HEK293 (cell line): ENCODE data around the gene CHST8.

Source experiments
- CTCF ChIA-PET: fragments of 350-600 bp; formaldehyde crosslinking; extraction: SDS; loops from one replicate; lab custom pipeline; 2021; ENCODE audit warnings: antibody characterized with exemption; lab: Yijun Ruan, JAX
- POLR2A ChIA-PET: fragments of 300-600 bp; formaldehyde crosslinking; extraction: SDS; loops from one replicate; lab custom pipeline; 2020; ENCODE audit warnings: antibody characterized with exemption, inconsistent platforms; lab: Yijun Ruan, JAX
- H3K27ac ChIP-seq: fragments of 200-500 bp; sonication (Bioruptor generic); 2 replicates; pipeline ENCODE4 v1.5.1; 2014; ENCODE audit warnings: low read depth, low read length, control low read depth, inconsistent platforms; ENCODE audit errors: extremely low read depth
- H3K36me3 ChIP-seq, 2 experiments: fragments of 200-500 bp in 1 of 2; sonication (Bioruptor generic) in 1 of 2; 1 replicate in 1 of 2; 2 replicates in 1 of 2; pipeline ENCODE4 v1.5.1; 2014 to 2017; ENCODE audit warnings: inconsistent platforms in 2 of 2, low read length in 2 of 2; ENCODE audit not compliant: control insufficient read depth in 2 of 2, insufficient read depth in 1 of 2
- H3K4me1 ChIP-seq: fragments of 200-500 bp; sonication (Bioruptor generic); 2 replicates; pipeline ENCODE4 v1.5.1; 2014; ENCODE audit warnings: mild to moderate bottlenecking, low read length, inconsistent platforms; ENCODE audit not compliant: control insufficient read depth, insufficient read depth
- H3K4me3 ChIP-seq: 2 replicates; pipeline ENCODE4 v1.5.1; 2011; ENCODE audit warnings: low read depth, mild to moderate bottlenecking, control low read depth, low read length, moderate library complexity
- H3K9me3 ChIP-seq: fragments of 200-500 bp; sonication (Bioruptor generic); 2 replicates; pipeline ENCODE4 v1.5.1; 2014; ENCODE audit warnings: low read depth, low read length, inconsistent platforms; ENCODE audit not compliant: control insufficient read depth, insufficient read depth
- GLIS2 ChIP-seq: fragments of 450-650 bp; formaldehyde crosslinking; IDR thresholded peaks from 2 replicates; pipeline ENCODE4 v1.5.1; 2016; ENCODE audit warnings: missing biosample characterization, missing genetic modification characterization
- HOXC10 ChIP-seq: sonication (generic); formaldehyde crosslinking; IDR thresholded peaks from 2 replicates; pipeline ENCODE4 v1.8.1; 2023; ENCODE audit warnings: mild to moderate bottlenecking, missing genetic modification reagents
- ZNF132 ChIP-seq: fragments of 450-650 bp; formaldehyde crosslinking; IDR thresholded peaks from 2 replicates; pipeline ENCODE4 v1.5.1; 2017; ENCODE audit warnings: missing biosample characterization, missing genetic modification characterization, borderline replicate concordance
- ZNF423 ChIP-seq: fragments of 450-650 bp; formaldehyde crosslinking; IDR thresholded peaks from 2 replicates; pipeline ENCODE4 v1.5.1; 2016; ENCODE audit warnings: missing biosample characterization, missing genetic modification characterization
- ZNF629 ChIP-seq: fragments of 450-650 bp; formaldehyde crosslinking; IDR thresholded peaks from 2 replicates; pipeline ENCODE4 v1.5.1; 2017; ENCODE audit warnings: missing biosample characterization, missing genetic modification characterization
- TF ChIP-seq, protein P1 (sequence below): fragments of 450-650 bp; formaldehyde crosslinking; IDR thresholded peaks from 2 replicates; pipeline ENCODE4 v1.5.1; 2016; ENCODE audit warnings: missing biosample characterization, missing genetic modification characterization
- TF ChIP-seq, protein P2 (sequence below): fragments of 450-650 bp; formaldehyde crosslinking; IDR thresholded peaks from 2 replicates; pipeline ENCODE4 v1.5.1; 2016; ENCODE audit warnings: missing biosample characterization, missing genetic modification characterization
- TF ChIP-seq, protein P3 (sequence below): fragments of 450-650 bp; IDR thresholded peaks from 2 replicates; pipeline ENCODE4 v1.5.1; 2018; ENCODE audit warnings: missing biosample characterization, mild to moderate bottlenecking, missing genetic modification characterization
- TF ChIP-seq, protein P4 (sequence below): fragments of 450-650 bp; formaldehyde crosslinking; IDR thresholded peaks from 2 replicates; pipeline ENCODE4 v1.5.1; 2016; ENCODE audit warnings: missing biosample characterization, missing genetic modification characterization
- TF ChIP-seq, protein P5 (sequence below): fragments of 450-650 bp; formaldehyde crosslinking; IDR thresholded peaks from 2 replicates; pipeline ENCODE4 v1.5.1; 2016; ENCODE audit warnings: missing biosample characterization, missing genetic modification characterization

The CHST8 gene

DNA sequence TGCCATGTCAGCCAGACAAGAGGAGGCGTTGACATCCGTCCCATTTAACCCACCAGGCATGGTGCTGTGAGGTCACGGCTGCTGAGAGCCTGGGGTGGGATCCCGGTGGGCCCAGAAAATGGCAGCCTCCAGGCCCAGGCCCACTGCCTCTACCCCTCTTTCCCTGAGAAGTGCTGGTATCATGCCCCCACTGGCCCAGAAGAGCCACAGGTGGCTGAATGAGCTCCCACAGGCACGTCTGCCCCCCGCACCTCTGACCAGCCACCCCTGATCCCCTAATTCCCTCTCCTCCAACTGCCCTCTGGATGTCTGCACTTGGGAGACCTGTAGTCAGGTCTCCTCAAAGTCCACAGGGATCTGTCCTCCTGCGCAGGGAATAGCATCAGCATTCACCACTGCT lies 137.6 kb downstream of the CHST8 start (continued):
- TF ChIP-seq, protein P1, sequence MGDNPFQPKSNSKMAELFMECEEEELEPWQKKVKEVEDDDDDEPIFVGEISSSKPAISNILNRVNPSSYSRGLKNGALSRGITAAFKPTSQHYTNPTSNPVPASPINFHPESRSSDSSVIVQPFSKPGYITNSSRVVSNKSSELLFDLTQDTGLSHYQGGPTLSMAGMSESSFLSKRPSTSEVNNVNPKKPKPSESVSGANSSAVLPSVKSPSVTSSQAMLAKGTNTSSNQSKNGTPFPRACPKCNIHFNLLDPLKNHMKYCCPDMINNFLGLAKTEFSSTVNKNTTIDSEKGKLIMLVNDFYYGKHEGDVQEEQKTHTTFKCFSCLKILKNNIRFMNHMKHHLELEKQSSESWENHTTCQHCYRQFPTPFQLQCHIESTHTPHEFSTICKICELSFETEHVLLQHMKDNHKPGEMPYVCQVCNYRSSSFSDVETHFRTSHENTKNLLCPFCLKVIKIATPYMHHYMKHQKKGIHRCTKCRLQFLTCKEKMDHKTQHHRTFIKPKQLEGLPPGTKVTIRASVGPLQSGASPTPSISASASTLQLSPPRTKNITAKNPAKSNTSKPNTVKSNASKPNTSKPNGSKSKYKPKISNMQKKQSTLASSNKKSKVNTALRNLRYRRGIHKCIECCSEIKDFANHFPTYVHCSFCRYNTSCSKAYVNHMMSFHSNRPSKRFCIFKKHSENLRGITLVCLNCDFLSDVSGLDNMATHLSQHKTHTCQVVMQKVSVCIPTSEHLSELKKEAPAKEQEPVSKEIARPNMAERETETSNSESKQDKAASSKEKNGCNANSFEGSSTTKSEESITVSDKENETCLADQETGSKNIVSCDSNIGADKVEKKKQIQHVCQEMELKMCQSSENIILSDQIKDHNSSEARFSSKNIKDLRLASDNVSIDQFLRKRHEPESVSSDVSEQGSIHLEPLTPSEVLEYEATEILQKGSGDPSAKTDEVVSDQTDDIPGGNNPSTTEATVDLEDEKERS (tag by site-specific recombination) = no peak
- 0 out of 2 replicates have a peak, but pooled peaks have one; percentile 1 for TF ChIP-seq GLIS2 (tag by site-specific recombination)
- TF ChIP-seq, protein P2, sequence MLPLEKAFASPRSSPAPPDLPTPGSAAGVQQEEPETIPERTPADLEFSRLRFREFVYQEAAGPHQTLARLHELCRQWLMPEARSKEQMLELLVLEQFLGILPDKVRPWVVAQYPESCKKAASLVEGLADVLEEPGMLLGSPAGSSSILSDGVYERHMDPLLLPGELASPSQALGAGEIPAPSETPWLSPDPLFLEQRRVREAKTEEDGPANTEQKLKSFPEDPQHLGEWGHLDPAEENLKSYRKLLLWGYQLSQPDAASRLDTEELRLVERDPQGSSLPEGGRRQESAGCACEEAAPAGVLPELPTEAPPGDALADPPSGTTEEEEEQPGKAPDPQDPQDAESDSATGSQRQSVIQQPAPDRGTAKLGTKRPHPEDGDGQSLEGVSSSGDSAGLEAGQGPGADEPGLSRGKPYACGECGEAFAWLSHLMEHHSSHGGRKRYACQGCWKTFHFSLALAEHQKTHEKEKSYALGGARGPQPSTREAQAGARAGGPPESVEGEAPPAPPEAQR (tag by site-specific recombination) = no peak

DNA sequence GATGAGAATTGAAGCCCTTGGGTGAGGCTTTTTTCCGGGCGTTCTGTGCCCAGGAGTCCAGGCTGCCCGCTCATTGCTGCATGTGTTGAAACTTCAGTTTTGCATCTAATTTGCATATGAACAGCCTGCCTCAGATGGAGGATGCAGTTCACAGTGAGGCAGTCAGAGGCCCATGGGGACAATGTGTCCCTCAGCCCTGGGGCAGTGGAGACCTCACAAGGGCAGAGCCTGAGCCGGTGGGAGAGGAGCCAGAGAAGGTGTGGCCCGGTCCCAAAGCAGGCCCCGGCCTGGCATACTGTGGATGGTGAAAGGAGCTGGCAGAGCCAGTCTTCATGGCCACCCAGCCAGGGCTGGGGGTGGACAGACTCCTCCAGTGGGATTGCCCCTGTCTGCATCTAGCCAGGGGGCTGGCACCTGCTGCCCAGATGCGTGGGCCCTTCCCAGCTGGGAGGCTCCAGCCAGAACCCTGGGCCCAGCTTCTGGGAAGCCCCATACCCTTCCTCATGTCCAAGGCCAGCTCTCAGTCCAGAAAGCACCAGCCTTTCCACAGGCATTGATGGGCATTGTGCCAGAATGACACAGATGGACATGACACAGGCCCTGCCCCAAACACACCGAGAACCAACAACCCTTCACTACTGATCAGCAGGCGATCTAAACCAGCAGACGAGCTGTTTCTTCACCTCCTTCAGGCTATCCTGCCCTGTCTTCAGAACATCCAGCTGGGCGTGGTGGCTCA lies 142.0 kb downstream of the CHST8 start:
- Histone ChIP-seq H3K9me3 (no peaks in the 10 kb centered on the region), H3K4me3 (no peak overlapping the region), H3K27ac (no peak overlapping the region), H3K4me1 (no peaks in the 10 kb centered on the region), H3K36me3 (no peaks in the 10 kb centered on the region)
- TF ChIP-seq ZNF132 (tag by site-specific recombination) (no peak), ZNF629 (no peak), ZNF423 (tag by site-specific recombination) (no peak), HOXC10 (CRISPR knock-in tag) (no peak)
- TF ChIP-seq, protein P3, sequence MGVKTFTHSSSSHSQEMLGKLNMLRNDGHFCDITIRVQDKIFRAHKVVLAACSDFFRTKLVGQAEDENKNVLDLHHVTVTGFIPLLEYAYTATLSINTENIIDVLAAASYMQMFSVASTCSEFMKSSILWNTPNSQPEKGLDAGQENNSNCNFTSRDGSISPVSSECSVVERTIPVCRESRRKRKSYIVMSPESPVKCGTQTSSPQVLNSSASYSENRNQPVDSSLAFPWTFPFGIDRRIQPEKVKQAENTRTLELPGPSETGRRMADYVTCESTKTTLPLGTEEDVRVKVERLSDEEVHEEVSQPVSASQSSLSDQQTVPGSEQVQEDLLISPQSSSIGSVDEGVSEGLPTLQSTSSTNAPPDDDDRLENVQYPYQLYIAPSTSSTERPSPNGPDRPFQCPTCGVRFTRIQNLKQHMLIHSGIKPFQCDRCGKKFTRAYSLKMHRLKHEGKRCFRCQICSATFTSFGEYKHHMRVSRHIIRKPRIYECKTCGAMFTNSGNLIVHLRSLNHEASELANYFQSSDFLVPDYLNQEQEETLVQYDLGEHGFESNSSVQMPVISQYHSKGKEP (tag by site-specific recombination) = no peak
- ChIA-PET CTCF (interaction anchor here (0.5 to 2.6 kb wide), 8 partner anchors 14 to 528 kb away, joined by 3 to 12 read pairs (median 4); no protein-coding TSS in a partner anchor), POLR2A (no interaction called here)

DNA sequence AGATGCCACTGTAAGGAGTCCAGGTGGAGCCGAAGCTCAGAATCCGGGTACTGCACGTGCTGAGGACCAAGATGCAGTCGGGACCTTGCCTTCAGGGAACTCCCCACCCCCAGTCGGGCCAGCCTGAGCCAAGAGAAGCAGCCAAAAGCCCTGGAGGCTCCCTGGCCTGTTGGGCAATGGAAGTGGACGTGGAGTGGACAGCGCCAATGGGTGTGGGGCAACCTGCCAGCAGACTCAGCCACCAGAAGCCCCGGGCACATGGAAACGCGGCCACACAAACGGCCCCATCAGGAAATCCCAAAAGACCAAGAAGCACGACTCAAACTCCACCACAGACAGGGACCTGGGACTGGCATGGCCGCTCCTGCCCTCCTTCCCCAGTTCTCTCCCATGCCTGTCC lies 144.9 kb downstream of the CHST8 start:
- POLR2A ChIA-PET = no interaction called here
- H3K27ac ChIP-seq = no peak overlapping the region
- H3K9me3 ChIP-seq = no peaks in the 10 kb centered on the region
- H3K4me1 ChIP-seq = no peaks in the 10 kb centered on the region
- CTCF ChIA-PET = interaction anchor here (0.6 to 9.1 kb wide), 6 partner anchors 11 to 353 kb away, joined by 3 to 272 read pairs (median 16); no protein-coding TSS in a partner anchor
- TF ChIP-seq, protein P4, sequence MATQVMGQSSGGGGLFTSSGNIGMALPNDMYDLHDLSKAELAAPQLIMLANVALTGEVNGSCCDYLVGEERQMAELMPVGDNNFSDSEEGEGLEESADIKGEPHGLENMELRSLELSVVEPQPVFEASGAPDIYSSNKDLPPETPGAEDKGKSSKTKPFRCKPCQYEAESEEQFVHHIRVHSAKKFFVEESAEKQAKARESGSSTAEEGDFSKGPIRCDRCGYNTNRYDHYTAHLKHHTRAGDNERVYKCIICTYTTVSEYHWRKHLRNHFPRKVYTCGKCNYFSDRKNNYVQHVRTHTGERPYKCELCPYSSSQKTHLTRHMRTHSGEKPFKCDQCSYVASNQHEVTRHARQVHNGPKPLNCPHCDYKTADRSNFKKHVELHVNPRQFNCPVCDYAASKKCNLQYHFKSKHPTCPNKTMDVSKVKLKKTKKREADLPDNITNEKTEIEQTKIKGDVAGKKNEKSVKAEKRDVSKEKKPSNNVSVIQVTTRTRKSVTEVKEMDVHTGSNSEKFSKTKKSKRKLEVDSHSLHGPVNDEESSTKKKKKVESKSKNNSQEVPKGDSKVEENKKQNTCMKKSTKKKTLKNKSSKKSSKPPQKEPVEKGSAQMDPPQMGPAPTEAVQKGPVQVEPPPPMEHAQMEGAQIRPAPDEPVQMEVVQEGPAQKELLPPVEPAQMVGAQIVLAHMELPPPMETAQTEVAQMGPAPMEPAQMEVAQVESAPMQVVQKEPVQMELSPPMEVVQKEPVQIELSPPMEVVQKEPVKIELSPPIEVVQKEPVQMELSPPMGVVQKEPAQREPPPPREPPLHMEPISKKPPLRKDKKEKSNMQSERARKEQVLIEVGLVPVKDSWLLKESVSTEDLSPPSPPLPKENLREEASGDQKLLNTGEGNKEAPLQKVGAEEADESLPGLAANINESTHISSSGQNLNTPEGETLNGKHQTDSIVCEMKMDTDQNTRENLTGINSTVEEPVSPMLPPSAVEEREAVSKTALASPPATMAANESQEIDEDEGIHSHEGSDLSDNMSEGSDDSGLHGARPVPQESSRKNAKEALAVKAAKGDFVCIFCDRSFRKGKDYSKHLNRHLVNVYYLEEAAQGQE (tag by site-specific recombination) = peak; percentile 56
- TF ChIP-seq ZNF132 (tag by site-specific recombination) = no peak
- TF ChIP-seq, protein P5, sequence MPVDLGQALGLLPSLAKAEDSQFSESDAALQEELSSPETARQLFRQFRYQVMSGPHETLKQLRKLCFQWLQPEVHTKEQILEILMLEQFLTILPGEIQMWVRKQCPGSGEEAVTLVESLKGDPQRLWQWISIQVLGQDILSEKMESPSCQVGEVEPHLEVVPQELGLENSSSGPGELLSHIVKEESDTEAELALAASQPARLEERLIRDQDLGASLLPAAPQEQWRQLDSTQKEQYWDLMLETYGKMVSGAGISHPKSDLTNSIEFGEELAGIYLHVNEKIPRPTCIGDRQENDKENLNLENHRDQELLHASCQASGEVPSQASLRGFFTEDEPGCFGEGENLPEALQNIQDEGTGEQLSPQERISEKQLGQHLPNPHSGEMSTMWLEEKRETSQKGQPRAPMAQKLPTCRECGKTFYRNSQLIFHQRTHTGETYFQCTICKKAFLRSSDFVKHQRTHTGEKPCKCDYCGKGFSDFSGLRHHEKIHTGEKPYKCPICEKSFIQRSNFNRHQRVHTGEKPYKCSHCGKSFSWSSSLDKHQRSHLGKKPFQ (tag by site-specific recombination) = no peak
- H3K36me3 ChIP-seq = no peaks in the 10 kb centered on the region
- no peak overlapping the region for H3K4me3 ChIP-seq
